H1 (cell line): ENCODE measurements around the gene YPEL5.

ENCODE experiments used
- EP300 ChIP-seq, 2 experiments: IDR thresholded peaks; 1 replicate in 1 of 2; 2 replicates in 1 of 2; pipeline ENCODE4 v1.6.1; 2011 to 2012; ENCODE audit warnings: low read depth in 2 of 2, low read length in 2 of 2, mild to moderate bottlenecking in 2 of 2, borderline replicate concordance in 1 of 2, inconsistent platforms in 1 of 2, moderate library complexity in 1 of 2
- POLR2A ChIP-seq, 2 experiments: IDR thresholded peaks; 1 replicate in 1 of 2; 2 replicates in 1 of 2; pipeline ENCODE4 v1.6.1; 2011; ENCODE audit warnings: low read depth in 2 of 2, low read length in 2 of 2, mild to moderate bottlenecking in 2 of 2; ENCODE audit errors: control extremely low read depth in 1 of 2
- POLR2AphosphoS5 ChIP-seq: IDR thresholded peaks from 2 replicates; pipeline ENCODE4 v1.6.1; 2011; ENCODE audit warnings: low read depth, low read length
- TF ChIP-seq, protein P1 (sequence below): IDR thresholded peaks from 2 replicates; pipeline ENCODE4 v1.6.1; 2012; ENCODE audit warnings: inconsistent platforms
- TF ChIP-seq, protein P2 (sequence below), 3 experiments: IDR thresholded peaks; 1 replicate in 2 of 3; 2 replicates in 1 of 3; pipeline versions ENCODE4 v1.5.1 to v1.6.1; 2011; ENCODE audit warnings: low read length in 3 of 3, mild to moderate bottlenecking in 3 of 3, inconsistent platforms in 2 of 3, low read depth in 1 of 3, moderate library complexity in 1 of 3; ENCODE audit not compliant: insufficient read depth in 1 of 3; ENCODE audit errors: control extremely low read depth in 1 of 3

DNA sequence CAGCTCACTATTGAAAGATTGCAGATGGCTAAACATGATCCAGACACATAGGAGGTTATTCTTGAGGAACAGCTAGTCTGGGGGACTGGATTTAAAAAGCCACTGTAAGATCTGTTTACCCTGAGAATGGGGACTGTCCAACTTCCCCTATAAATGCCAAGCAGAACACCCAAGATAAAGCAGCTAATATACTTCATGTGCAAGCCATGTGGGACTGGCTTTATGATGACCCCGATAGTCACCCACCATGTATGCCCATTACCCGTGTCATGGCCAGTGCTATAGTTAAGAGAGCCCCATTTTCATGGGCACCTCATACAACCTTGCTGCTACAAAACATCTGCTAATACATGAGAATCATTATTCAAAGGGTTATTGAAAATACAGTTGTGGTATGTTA lies 16.0 kb downstream of the YPEL5 start:
- TF ChIP-seq POLR2A (IDR thresholded peaks at IDR 0.05; ENCODE audit: control extremely low read depth in 1 of 2, low read depth in 2 of 2, low read length in 2 of 2) = no peak
- TF ChIP-seq EP300 (IDR thresholded peaks at IDR 0.05; ENCODE audit: borderline replicate concordance in 1 of 2, low read depth in 2 of 2, low read length in 2 of 2) = no peak
- no peak for TF ChIP-seq POLR2AphosphoS5
- TF ChIP-seq, protein P1, sequence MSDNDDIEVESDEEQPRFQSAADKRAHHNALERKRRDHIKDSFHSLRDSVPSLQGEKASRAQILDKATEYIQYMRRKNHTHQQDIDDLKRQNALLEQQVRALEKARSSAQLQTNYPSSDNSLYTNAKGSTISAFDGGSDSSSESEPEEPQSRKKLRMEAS = no peak
- TF ChIP-seq, protein P2, sequence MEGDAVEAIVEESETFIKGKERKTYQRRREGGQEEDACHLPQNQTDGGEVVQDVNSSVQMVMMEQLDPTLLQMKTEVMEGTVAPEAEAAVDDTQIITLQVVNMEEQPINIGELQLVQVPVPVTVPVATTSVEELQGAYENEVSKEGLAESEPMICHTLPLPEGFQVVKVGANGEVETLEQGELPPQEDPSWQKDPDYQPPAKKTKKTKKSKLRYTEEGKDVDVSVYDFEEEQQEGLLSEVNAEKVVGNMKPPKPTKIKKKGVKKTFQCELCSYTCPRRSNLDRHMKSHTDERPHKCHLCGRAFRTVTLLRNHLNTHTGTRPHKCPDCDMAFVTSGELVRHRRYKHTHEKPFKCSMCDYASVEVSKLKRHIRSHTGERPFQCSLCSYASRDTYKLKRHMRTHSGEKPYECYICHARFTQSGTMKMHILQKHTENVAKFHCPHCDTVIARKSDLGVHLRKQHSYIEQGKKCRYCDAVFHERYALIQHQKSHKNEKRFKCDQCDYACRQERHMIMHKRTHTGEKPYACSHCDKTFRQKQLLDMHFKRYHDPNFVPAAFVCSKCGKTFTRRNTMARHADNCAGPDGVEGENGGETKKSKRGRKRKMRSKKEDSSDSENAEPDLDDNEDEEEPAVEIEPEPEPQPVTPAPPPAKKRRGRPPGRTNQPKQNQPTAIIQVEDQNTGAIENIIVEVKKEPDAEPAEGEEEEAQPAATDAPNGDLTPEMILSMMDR (IDR thresholded peaks at IDR 0.05; ENCODE audit: control extremely low read depth in 1 of 3, insufficient read depth in 1 of 3, low read depth in 1 of 3, low read length in 3 of 3) = no peak
